ENCODE results near the gene GTF2A2. TPM values are rescaled to one million over a fixed set of nuclear protein-coding genes. Genes with fewer than 3 reads are reported as not detected.
"Not testable (repeated sequence)": the region's sequence is repeated elsewhere in the genome, so short reads cannot be mapped to it uniquely, and the experiment has no call there.

Gene GTF2A2
- polyA plus RNA-seq, 1 donor (not counting 4 experiments of a cell fraction or from before 2014, with no cell fraction given), result 77.8 TPM

- no peaks in the 10 kb centered on the region for H3K4me1 ChIP-seq (ENCODE audit: control insufficient read depth, extremely low read depth, insufficient read depth, low read length)
- no peaks in the 10 kb centered on the region for H3K9me1 ChIP-seq (ENCODE audit: control insufficient read depth, extremely low read depth, insufficient read depth, low read length)
- no peak overlapping the region for H3K4me3 ChIP-seq (ENCODE audit: control insufficient read depth in 2 of 3, extremely low read depth in 1 of 3, insufficient read depth in 2 of 3, low read depth in 1 of 3, low read length in 3 of 3)
- H3K27me3 ChIP-seq (ENCODE audit: control insufficient read depth, extremely low read depth, insufficient read depth, low read length), result no peaks in the 10 kb centered on the region
- H2AFZ ChIP-seq (ENCODE audit: control insufficient read depth, low read length), result no peak overlapping the region
- H3K9ac ChIP-seq (ENCODE audit: control insufficient read depth, extremely low read depth, insufficient read depth, low read length), result no peak overlapping the region
- DNase-seq (ENCODE audit: low read depth, low spot score) (no peak), FAIRE-seq (no peak)
- no peak overlapping the region for H3K4me2 ChIP-seq (ENCODE audit: control insufficient read depth, extremely low read depth, insufficient read depth, low read depth, low read length)
- H3K27ac ChIP-seq (ENCODE audit: control insufficient read depth, insufficient read depth, low read length), result no peak overlapping the region
- H3K79me2 ChIP-seq (ENCODE audit: control insufficient read depth, insufficient read depth, low read length), result peaks cover 5% of the 10 kb centered on the region
- peaks cover 0 to 30% of the 10 kb centered on the region in 2 experiments for H3K36me3 ChIP-seq (ENCODE audit: control insufficient read depth in 2 of 2, extremely low read depth in 1 of 2, insufficient read depth in 2 of 2, low read length in 2 of 2)
- no peaks in the 10 kb centered on the region for H4K20me1 ChIP-seq (ENCODE audit: control insufficient read depth, extremely low read depth, insufficient read depth, low read length)
- dilution Hi-C loops (cut with MboI; ENCODE audit: extremely low pct_ligation_motif_present, low sequenced_read_pairs), result no loop called here
- H3K9me3 ChIP-seq (ENCODE audit: control insufficient read depth, low read depth, low read length), result no peaks in the 10 kb centered on the region
- no peak for TF ChIP-seq EZH2 (IDR thresholded peaks at IDR 0.05; ENCODE audit: low read length)
- no peak for TF ChIP-seq CTCF (optimal IDR thresholded peaks at IDR 0.05 in 1 of 3, IDR thresholded peaks at IDR 0.05 in 1 of 3, conservative IDR thresholded peaks at IDR 0.05 in 1 of 3; ENCODE audit: extremely low read depth in 1 of 3, insufficient read depth in 2 of 3, low read length in 3 of 3)
These were observed 10.2 kb downstream of the GTF2A2 start for GRCh38 chr15:59647085-59647484.

- Histone ChIP-seq H3K4me1 (ENCODE audit: control insufficient read depth, extremely low read depth, insufficient read depth, low read length) (no peaks in the 10 kb centered on the region), H3K9me1 (ENCODE audit: control insufficient read depth, extremely low read depth, insufficient read depth, low read length) (no peaks in the 10 kb centered on the region), H2AFZ (ENCODE audit: control insufficient read depth, low read length) (no peak overlapping the region), H3K9ac (ENCODE audit: control insufficient read depth, extremely low read depth, insufficient read depth, low read length) (no peak overlapping the region), H3K79me2 (ENCODE audit: control insufficient read depth, insufficient read depth, low read length) (peaks cover 2% of the 10 kb centered on the region), H3K9me3 (ENCODE audit: control insufficient read depth, low read depth, low read length) (no peaks in the 10 kb centered on the region), H4K20me1 (ENCODE audit: control insufficient read depth, extremely low read depth, insufficient read depth, low read length) (no peaks in the 10 kb centered on the region), H3K36me3 (ENCODE audit: control insufficient read depth in 2 of 2, extremely low read depth in 1 of 2, insufficient read depth in 2 of 2, low read length in 2 of 2) (peaks cover 0 to 30% of the 10 kb centered on the region in 2 experiments), H3K27ac (ENCODE audit: control insufficient read depth, insufficient read depth, low read length) (no peak overlapping the region), H3K4me3 (ENCODE audit: control insufficient read depth in 2 of 3, extremely low read depth in 1 of 3, insufficient read depth in 2 of 3, low read depth in 1 of 3, low read length in 3 of 3) (no peak overlapping the region), H3K27me3 (ENCODE audit: control insufficient read depth, extremely low read depth, insufficient read depth, low read length) (no peaks in the 10 kb centered on the region), H3K4me2 (ENCODE audit: control insufficient read depth, extremely low read depth, insufficient read depth, low read depth, low read length) (no peak overlapping the region)
- FAIRE-seq (no peak), DNase-seq (ENCODE audit: low read depth, low spot score) (no peak)
- TF ChIP-seq CTCF (optimal IDR thresholded peaks at IDR 0.05 in 1 of 3, IDR thresholded peaks at IDR 0.05 in 1 of 3, conservative IDR thresholded peaks at IDR 0.05 in 1 of 3; ENCODE audit: extremely low read depth in 1 of 3, insufficient read depth in 2 of 3, low read length in 3 of 3) (no peak), EZH2 (IDR thresholded peaks at IDR 0.05; ENCODE audit: low read length) (no peak)
- dilution Hi-C loops (cut with MboI; ENCODE audit: extremely low pct_ligation_motif_present, low sequenced_read_pairs), result no loop called here
These were observed 11.0 kb downstream of the GTF2A2 start for GRCh38 chr15:59646277-59646676.

GRCh38 chr15:59645812-59646211 is 11.5 kb downstream of the GTF2A2 start:
- H3K27me3 ChIP-seq (ENCODE audit: control insufficient read depth, extremely low read depth, insufficient read depth, low read length); H3K4me1 ChIP-seq (ENCODE audit: control insufficient read depth, extremely low read depth, insufficient read depth, low read length); H3K9me3 ChIP-seq (ENCODE audit: control insufficient read depth, low read depth, low read length); FAIRE-seq; H3K4me3 ChIP-seq (ENCODE audit: control insufficient read depth in 2 of 3, extremely low read depth in 1 of 3, insufficient read depth in 2 of 3, low read depth in 1 of 3, low read length in 3 of 3); H3K9me1 ChIP-seq (ENCODE audit: control insufficient read depth, extremely low read depth, insufficient read depth, low read length); dilution Hi-C loops (cut with MboI; ENCODE audit: extremely low pct_ligation_motif_present, low sequenced_read_pairs); H3K79me2 ChIP-seq (ENCODE audit: control insufficient read depth, insufficient read depth, low read length); H4K20me1 ChIP-seq (ENCODE audit: control insufficient read depth, extremely low read depth, insufficient read depth, low read length); H3K9ac ChIP-seq (ENCODE audit: control insufficient read depth, extremely low read depth, insufficient read depth, low read length); H3K4me2 ChIP-seq (ENCODE audit: control insufficient read depth, extremely low read depth, insufficient read depth, low read depth, low read length); DNase-seq (ENCODE audit: low read depth, low spot score); H2AFZ ChIP-seq (ENCODE audit: control insufficient read depth, low read length); H3K27ac ChIP-seq (ENCODE audit: control insufficient read depth, insufficient read depth, low read length): not testable (repeated sequence)
- peaks cover 0 to 29% of the 10 kb centered on the region in 2 experiments for H3K36me3 ChIP-seq (ENCODE audit: control insufficient read depth in 2 of 2, extremely low read depth in 1 of 2, insufficient read depth in 2 of 2, low read length in 2 of 2)

Measured in keratinocyte (primary cell).